ENCODE results near the gene ASIC2.

DNA sequence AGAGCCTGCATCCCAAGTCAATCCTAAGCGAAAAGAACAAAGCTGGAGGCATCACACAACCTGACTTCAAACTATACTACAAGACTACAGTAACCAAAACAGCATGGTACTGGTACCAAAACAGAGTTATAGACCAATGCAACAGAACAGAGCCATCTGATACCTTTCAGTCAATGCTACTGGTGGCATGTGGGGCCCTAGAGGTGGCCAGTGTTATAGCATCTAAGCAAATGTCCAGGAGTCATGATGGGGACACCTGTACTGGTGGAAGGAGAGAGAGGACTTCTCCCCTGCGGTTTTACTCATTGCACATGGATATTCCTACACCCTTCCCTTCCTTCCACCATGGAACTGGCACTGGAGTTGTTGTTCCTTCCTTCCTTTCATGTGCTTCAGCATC, 6.0 kb upstream of the ASIC2 start:
- TF ChIP-seq CTCF (IDR thresholded peaks at IDR 0.05; ENCODE audit: low read depth, low read length, poor library complexity, severe bottlenecking) (no peak), EZH2phosphoT487 (IDR thresholded peaks at IDR 0.05; ENCODE audit: borderline replicate concordance, low read length) (no peak)
